Measurements from ENCODE around the gene MYBPC2.

Gene MYBPC2

DNA sequence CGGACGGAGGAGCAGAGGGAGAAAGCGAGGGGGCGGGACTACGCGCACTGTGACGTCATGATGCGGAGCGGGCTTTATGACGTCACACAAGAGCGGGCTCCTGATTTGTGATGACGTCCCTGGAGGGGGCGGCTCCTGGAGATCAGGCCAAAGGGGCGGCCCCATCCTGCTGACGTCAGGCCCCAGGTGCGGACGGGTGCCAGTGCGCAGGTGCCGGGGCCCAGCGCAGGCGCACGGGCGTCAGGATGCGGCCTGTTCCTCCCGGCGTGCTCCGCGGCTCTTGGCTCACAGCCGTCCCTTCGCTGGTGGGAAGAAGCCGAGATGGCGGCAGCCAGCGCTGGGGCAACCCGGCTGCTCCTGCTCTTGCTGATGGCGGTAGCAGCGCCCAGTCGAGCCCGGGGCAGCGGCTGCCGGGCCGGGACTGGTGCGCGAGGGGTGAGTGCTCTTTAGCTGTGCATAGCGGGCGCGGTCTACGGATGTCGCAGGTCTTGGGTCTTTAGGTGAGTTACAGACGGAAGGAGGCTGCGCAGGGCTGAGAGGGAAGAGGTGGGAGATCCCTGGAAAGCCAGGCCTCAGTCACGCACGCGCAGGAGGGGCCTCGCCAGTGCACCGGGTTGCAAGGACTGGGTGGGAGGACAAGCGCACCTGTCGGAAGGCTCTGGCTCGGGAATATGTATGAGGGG, 43.7 kb downstream of the MYBPC2 start, which contains the start of the genes EMC10 and GARIN5A:
EMC10 (plus strand) TSS at position 284 of the 683 bp plus-strand sequence; CDS start at position 322, 38 bp downstream.
GARIN5A (minus strand) TSS at position 625 of the 683 bp plus-strand sequence; CDS start at position 165, 460 bp downstream.
- H3K9me3 Mint-ChIP-seq: peaks cover 0 to 7% of the 10 kb centered on the region in 2 donors
- peak within 1 kb of the TSS; percentile 97 to 99 for H3K27ac Mint-ChIP-seq
- H3K27me3 Mint-ChIP-seq: no peaks in the 10 kb centered on the region
- ATAC-seq (peak; percentile 97), DNase-seq (peak; percentile 96 to 98)
- peak within 1 kb of the TSS; percentile 95 to 100 for H3K4me3 Mint-ChIP-seq
- peaks cover 46% of the 10 kb centered on the region for H3K4me1 Mint-ChIP-seq

DNA sequence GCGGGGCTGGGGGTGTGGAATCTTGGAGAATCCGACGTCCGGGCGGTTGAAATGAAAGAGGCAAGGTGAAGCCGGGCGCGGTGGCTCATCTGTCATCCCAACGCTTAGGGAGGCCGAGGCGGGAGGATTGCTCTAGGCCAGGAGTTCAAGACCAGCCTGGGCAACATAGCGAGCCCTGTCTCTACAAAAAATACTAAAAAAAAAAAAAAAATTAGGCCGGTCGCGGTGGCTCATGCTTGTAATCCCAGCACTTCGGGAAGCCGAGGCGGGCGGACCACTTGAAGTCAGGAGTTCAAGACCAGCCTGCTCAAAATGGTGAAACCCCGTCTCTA, 44.2 kb downstream of the MYBPC2 start:
- peak; percentile 7 for ATAC-seq
- Mint-ChIP-seq H3K9me3 (peaks cover 0 to 7% of the 10 kb centered on the region in 2 donors), H3K4me3 (peak overlapping the region; percentile 95 to 100), H3K27me3 (no peaks in the 10 kb centered on the region), H3K27ac (peak overlapping the region; percentile 97 to 99), H3K4me1 (peaks cover 46% of the 10 kb centered on the region)
- DNase-seq: no peak

DNA sequence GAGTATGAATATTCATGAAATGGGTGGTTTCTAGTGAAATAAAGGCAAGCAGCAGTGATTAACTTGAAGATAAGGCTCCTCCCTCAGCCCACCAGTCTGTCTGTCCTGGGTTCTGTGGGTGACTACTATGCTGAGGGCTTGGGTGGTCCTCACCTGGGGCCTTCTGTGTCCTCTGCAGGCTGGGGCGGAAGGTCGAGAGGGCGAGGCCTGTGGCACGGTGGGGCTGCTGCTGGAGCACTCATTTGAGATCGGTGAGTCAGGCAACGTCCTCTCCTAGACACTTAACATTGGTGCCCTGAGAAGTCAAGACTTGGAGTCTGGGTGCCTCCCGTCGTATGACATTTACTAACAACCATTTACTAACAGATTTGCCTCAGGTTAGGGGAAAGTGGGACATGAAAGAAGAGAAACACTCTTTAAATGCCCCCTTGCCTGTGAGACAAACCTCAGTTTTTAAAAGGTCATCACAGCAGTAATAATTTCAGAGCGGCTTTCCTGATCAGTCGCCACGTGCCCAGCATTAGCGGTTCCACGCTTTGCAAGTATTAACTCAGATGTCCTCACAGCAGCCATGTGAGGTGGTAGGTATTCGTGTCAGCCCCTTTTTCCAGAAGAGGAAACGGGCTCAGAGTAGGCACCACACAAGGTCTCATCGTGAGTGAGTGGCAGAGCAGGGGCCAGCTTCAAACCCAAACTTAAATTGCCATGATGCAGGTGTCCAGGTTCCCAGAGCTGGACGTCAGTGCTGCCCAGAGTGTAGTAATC, 45.2 kb downstream of the MYBPC2 start:
- ATAC-seq: no peak
- H3K4me3 Mint-ChIP-seq: peak overlapping the region; percentile 95 to 100

DNA sequence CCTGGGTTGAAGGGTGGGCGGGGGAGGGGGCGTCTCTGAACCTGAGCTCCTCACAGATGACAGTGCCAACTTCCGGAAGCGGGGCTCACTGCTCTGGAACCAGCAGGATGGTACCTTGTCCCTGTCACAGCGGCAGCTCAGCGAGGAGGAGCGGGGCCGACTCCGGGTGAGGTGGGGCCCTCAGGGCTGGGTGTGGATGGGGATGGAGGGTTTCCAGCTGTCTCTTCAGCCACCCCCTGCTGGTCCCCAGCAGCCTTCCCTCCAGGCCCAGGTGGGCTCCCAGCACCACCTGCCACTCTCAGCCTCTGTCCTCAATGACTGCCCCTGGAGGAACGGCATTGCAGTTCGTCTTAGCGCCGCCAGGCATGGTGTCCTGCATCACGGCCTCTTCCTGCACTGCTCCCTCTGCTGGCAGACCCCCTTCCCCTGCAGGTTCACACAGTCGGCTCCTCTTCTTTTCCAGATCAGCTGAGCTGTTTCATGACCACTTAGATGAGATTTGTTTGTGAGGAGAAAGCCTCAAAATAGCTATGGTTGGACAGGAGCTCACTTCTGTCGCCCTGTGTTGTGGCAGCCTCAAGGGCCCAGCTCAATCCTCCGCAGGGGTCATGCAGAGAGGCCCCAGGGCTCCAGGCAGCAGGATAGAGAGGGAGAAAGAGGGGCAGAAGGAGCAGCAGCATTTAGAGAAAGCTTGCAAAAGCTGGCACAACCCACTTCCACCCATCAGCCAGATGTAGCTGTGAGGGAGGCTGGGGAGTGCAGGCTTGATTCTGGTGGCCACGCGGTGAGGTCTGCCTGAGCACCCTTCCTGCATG, 46.4 kb downstream of the MYBPC2 start:
- ATAC-seq: no peak
- DNase-seq: no peak
- peaks cover 0 to 7% of the 10 kb centered on the region in 2 donors for H3K9me3 Mint-ChIP-seq
- no peaks in the 10 kb centered on the region for H3K27me3 Mint-ChIP-seq
- peak overlapping the region; percentile 46 to 78 for H3K27ac Mint-ChIP-seq
- H3K4me1 Mint-ChIP-seq: peaks cover 46% of the 10 kb centered on the region
- peak overlapping the region in 1 of 2 donors; percentile 24 for H3K4me3 Mint-ChIP-seq

More for the DNA sequence above, 45.2 kb downstream of the MYBPC2 start:
- Mint-ChIP-seq H3K27ac (peak overlapping the region; percentile 2 to 3), H3K9me3 (peaks cover 0 to 7% of the 10 kb centered on the region in 2 donors), H3K4me1 (peaks cover 46% of the 10 kb centered on the region), H3K27me3 (no peaks in the 10 kb centered on the region)
- DNase-seq: no peak

DNA sequence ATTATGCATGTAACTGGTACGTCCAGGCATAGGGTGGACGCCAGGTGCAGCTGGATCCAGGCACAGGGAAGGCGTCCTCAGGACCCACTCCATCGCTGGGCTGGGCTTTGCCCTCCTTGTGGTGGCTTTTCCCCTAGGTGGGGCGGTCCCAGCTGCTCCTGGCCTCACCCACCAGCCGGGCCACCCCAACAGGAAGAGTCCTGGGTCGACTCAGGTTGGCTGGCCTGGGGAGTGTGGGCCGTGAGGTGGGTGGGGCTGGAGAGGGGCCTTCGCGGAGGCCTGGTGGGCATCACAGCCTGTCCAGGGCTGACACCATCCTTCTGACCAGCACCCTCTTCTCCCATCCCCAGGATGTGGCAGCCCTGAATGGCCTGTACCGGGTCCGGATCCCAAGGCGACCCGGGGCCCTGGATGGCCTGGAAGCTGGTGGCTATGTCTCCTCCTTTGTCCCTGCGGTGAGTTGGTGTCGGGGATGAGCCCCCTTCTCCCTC, 47.1 kb downstream of the MYBPC2 start:
- ATAC-seq: no peak
- no peak for DNase-seq
- Mint-ChIP-seq H3K27ac (no peak overlapping the region), H3K4me1 (peaks cover 46% of the 10 kb centered on the region), H3K27me3 (no peaks in the 10 kb centered on the region), H3K4me3 (no peak overlapping the region), H3K9me3 (peaks cover 0 to 7% of the 10 kb centered on the region in 2 donors)

DNA sequence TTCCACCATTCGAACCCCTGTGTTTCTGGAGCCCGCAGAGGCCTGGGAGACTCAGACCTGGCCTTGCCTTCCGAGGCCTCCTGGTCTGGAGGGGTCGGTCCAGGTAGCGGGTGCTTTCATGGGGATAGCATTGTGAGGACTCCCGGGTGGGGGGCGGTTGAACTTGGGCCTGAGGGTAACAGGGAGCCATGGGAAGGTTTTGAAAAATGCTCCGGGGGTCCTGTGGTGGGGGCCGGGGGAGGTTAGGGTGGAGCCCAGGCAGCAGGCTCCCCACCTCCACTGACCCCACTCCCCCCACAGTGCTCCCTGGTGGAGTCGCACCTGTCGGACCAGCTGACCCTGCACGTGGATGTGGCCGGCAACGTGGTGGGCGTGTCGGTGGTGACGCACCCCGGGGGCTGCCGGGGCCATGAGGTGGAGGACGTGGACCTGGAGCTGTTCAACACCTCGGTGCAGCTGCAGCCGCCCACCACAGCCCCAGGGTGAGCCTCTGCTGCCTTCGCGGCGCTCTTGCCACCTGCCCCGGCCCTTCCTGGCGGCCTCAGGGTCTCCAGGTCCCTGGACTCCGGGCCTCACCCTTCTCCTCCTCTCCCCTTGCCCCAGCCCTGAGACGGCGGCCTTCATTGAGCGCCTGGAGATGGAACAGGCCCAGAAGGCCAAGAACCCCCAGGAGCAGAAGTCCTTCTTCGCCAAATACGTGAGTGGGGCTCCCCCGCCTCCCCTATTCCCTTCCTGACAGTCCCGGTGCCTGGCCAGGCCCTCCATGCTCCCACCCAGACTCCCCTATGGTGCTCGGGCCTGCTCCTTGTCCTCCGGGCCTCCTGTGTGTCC, 47.8 kb downstream of the MYBPC2 start:
- Mint-ChIP-seq H3K27me3 (no peaks in the 10 kb centered on the region), H3K4me1 (peaks cover 39% of the 10 kb centered on the region), H3K4me3 (no peak overlapping the region), H3K27ac (peak overlapping the region; percentile 19 to 34), H3K9me3 (peaks cover 0 to 7% of the 10 kb centered on the region in 2 donors)
- no peak for DNase-seq
- no peak for ATAC-seq

DNA sequence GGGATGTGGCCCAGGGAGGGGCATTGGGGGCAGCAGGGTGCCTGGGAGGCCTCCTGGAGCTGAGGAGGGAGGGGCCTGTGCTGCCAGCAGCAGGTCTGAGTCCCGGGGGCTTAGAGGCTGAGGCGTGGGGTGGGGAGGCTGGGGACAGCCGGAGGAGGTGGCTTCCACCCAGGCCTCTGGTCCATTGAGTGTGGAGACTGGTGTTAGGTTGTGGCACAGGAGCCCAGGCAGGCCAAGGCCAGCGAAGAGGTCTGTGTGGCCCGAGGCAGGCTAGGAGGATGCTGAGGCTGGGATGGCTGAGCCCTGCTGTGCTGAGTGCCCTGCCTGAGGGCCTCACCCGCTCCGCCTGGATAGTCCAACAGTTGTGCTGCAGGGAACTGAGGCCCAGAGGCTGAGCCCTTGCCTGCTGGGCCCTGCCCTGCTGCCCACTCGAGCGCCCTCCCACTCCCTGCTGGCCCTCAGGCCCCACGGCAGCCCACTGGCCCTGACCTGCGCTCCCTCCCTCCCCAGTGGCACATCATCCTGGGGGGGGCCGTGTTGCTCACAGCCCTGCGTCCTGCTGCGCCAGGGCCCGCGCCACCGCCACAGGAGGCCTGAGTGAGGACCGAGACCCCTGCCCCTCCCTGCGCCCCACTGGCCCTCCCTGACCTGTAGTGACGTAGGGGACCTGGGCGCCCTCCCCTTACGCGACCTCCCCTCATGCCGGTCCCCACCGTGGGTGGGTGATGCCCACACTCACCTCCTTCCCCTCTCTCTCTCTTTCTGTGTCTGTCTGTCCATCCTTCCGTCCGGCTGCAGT, 48.9 kb downstream of the MYBPC2 start:
- peak overlapping the region in 1 of 2 donors; percentile 46 for H3K27ac Mint-ChIP-seq
- DNase-seq (no peak), ATAC-seq (peak; percentile 60)
- H3K4me3 Mint-ChIP-seq: no peak overlapping the region
- no peaks in the 10 kb centered on the region for H3K9me3 Mint-ChIP-seq
- no peaks in the 10 kb centered on the region for H3K27me3 Mint-ChIP-seq
- H3K4me1 Mint-ChIP-seq: peaks cover 28% of the 10 kb centered on the region

DNA sequence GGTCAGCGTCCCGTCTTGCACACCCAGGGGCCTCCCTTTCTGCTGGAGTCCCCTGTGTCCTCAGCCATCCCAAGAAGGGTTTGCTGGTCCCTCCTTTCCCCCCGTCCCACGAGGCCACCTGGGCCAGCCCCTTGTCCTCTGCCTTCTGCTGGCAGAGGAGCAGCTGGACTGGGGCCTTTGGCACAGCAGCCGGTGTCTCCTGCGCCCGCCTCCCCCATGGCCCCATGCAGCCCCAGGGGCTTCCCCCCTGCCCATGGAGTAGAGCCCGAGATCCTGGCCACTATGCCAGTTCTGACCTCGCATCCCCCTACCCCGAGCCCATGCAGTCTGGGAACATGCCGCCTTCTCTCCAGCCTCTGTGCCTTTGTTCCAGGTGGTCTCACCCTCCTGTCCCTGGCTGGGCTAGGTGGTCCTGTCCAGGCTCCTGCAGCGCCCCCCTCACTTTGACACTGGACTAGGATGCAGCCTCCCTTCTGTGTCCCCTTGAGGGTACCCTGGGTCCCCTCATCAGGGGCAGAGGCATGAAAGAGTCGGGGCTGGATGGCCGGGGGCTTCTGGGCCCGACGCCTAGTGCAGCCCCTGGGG, 49.7 kb downstream of the MYBPC2 start:
- no peak overlapping the region for H3K4me3 Mint-ChIP-seq
- peaks cover 20% of the 10 kb centered on the region for H3K4me1 Mint-ChIP-seq
- ATAC-seq: no peak
- H3K27ac Mint-ChIP-seq: peak overlapping the region in 1 of 2 donors; percentile 67
- no peaks in the 10 kb centered on the region for H3K27me3 Mint-ChIP-seq
- DNase-seq: no peak
- no peaks in the 10 kb centered on the region for H3K9me3 Mint-ChIP-seq

DNA sequence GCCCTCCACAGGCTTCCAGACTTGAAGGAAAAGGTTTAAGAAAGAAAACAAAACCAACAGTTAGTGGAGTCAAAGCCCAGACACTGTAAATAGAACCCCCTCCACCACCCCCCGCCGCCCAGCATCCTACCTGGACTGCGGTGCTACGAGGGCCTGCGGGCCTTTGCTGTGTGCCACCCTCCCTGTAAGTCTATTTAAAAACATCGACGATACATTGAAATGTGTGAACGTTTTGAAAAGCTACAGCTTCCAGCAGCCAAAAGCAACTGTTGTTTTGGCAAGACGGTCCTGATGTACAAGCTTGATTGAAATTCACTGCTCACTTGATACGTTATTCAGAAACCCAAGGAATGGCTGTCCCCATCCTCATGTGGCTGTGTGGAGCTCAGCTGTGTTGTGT, 50.2 kb downstream of the MYBPC2 start:
- Mint-ChIP-seq H3K27me3 (no peaks in the 10 kb centered on the region), H3K9me3 (no peaks in the 10 kb centered on the region), H3K4me3 (no peak overlapping the region), H3K4me1 (peaks cover 15% of the 10 kb centered on the region), H3K27ac (no peak overlapping the region)
- no peak for DNase-seq
- no peak for ATAC-seq

DNA sequence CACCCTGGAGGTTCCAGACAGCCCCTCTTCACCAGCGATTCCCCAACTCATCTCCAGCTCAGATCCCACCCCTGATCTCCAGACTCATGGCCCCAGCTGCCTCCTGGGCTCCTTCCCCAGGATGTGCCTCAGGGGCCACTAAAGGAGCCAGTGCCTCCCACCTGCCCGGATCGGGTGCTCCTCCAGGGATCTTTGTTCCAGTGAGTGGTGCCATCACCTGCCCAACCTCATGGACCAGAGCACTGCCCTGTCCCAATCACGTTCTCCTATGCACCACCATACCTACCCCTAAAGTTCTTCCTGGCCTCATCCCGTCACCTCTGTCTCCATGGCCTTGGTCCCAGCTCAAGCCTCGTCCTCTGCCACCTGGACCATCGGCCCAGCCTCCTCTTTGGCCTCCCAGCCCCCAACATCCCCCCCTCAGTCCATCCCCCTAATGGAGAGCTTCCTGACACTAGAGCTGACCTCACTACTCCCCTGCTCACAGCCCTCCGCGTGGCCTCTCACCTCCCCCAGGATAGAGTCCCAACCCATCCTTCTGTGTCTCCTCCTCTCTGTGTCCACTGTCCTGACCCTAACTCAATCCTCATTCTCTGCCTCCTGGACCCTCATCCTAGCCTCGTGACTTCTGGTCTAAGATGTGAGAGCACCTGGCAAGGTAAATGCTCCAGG, 52.7 kb downstream of the MYBPC2 start:
- no peak for ATAC-seq
- peak overlapping the region; percentile 56 to 77 for H3K27ac Mint-ChIP-seq
- no peak for DNase-seq

DNA sequence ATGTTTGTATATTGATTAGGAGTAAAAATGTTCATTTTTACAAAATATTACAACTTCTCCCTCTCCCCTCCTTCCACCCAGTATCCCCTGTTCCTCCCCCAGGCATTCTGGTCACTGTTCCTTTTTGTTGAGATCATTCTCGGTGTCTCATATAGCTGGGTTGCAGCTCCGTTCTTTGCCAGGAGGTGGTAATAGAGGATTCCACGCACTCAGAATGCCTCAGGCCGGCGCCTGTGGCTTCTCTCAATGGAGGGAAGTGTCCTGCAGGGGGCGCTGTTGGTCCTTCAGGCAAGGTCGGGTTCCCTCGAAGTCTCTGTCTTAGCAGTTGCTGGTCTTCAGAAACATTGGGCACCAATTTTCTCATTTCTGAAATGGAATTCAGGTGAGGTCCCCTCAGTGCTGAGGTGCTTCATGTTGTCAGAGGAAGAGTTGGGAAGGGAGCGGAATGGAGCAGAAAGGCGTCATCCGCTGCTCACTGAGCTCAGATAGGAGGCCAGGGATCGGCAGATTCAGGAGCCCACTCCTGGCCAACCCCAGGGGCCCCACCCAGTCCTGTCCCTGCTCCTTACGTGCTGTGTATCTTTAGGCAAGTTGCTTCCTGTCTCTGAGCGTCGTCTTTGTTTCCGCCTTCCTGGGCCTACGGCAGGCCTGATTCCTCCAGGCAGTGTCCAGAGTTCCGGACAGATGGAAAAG, 54.3 kb downstream of the MYBPC2 start:
- ATAC-seq (peak; percentile 57), DNase-seq (peak; percentile 44 to 72)
- no peaks in the 10 kb centered on the region for H3K27me3 Mint-ChIP-seq
- H3K27ac Mint-ChIP-seq: no peak overlapping the region
- H3K4me3 Mint-ChIP-seq: no peak overlapping the region
- peaks cover 16% of the 10 kb centered on the region for H3K4me1 Mint-ChIP-seq
- no peaks in the 10 kb centered on the region for H3K9me3 Mint-ChIP-seq

More for the DNA sequence above, 52.7 kb downstream of the MYBPC2 start:
- no peak overlapping the region for H3K4me3 Mint-ChIP-seq
- no peaks in the 10 kb centered on the region for H3K9me3 Mint-ChIP-seq
- H3K4me1 Mint-ChIP-seq: peaks cover under 1% of the 10 kb centered on the region
- H3K27me3 Mint-ChIP-seq: no peaks in the 10 kb centered on the region

DNA sequence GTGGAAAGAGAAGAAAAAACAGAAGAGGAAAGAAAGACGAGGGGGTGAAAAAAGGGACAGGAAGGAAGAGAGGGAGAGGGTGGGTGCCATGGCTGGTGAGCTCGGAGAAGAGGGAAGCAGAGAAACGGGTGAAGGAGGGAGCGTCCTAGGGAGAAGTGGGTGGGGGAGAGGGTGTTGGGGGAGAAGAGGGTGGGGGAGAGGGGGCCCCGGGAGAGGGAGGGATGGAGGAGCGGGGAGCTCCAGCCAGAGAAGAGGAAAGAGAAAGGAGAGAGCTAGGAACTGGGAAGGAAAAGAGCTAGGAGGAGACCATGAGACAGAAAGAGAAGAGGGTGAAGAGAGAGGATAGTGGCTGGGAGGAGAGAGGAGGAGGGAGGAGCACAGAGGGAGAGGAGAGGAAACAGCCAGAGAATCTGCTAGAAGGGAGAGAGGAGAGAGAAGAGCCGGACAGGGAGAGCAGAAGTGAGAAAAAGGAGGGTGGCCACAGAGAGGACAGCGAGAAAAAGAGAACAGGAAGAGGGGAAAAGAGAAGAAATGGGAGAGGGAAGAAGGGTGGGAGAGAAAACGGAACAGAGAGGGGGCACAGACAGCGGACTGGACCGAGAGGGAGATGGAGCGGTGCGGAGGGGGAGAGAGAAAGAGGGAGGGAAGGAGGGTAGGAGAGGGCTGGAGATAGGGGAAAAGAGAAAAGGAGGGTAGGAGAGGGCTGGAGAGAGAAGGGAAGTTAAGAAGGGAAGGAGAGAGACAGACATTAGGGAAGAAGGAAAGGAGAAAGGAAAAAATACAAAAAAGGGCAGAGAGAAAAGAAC, 55.9 kb downstream of the MYBPC2 start:
- ATAC-seq (no peak), DNase-seq (no peak)
- Mint-ChIP-seq H3K27me3 (no peaks in the 10 kb centered on the region), H3K4me1 (peaks cover 22% of the 10 kb centered on the region), H3K9me3 (no peaks in the 10 kb centered on the region), H3K4me3 (no peak overlapping the region), H3K27ac (peak overlapping the region; percentile 6 to 35)
